Measurements from ENCODE around the gene NFKBIB.
"Not testable (repeated sequence)": the region's sequence is repeated elsewhere in the genome, so short reads cannot be mapped to it uniquely, and the experiment has no call there.

GRCh38 chr19:38873400-38873799 is 26.4 kb upstream of the NFKBIB start:
- TF ChIP-seq, protein P1, sequence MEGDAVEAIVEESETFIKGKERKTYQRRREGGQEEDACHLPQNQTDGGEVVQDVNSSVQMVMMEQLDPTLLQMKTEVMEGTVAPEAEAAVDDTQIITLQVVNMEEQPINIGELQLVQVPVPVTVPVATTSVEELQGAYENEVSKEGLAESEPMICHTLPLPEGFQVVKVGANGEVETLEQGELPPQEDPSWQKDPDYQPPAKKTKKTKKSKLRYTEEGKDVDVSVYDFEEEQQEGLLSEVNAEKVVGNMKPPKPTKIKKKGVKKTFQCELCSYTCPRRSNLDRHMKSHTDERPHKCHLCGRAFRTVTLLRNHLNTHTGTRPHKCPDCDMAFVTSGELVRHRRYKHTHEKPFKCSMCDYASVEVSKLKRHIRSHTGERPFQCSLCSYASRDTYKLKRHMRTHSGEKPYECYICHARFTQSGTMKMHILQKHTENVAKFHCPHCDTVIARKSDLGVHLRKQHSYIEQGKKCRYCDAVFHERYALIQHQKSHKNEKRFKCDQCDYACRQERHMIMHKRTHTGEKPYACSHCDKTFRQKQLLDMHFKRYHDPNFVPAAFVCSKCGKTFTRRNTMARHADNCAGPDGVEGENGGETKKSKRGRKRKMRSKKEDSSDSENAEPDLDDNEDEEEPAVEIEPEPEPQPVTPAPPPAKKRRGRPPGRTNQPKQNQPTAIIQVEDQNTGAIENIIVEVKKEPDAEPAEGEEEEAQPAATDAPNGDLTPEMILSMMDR (IDR thresholded peaks at IDR 0.05; ENCODE audit: low read depth, low read length) = not testable (repeated sequence)
- not testable (repeated sequence) for TF ChIP-seq EZH2phosphoT487 (IDR thresholded peaks at IDR 0.05; ENCODE audit: low read depth)
